HG03520 (cell line): ENCODE measurements around the gene TPRA1.
"Not testable (repeated sequence)": the region's sequence is repeated elsewhere in the genome, so short reads cannot be mapped to it uniquely, and the experiment has no call there.

Experiments used
- ATAC-seq: cut with Tn5 transposase; IDR thresholded peaks from one replicate; pipeline ENCODE4 v1.9.1; 2021; ENCODE audit warnings: mild to moderate bottlenecking, moderate library complexity; ENCODE audit not compliant: unreplicated experiment

TPRA1 gene

DNA sequence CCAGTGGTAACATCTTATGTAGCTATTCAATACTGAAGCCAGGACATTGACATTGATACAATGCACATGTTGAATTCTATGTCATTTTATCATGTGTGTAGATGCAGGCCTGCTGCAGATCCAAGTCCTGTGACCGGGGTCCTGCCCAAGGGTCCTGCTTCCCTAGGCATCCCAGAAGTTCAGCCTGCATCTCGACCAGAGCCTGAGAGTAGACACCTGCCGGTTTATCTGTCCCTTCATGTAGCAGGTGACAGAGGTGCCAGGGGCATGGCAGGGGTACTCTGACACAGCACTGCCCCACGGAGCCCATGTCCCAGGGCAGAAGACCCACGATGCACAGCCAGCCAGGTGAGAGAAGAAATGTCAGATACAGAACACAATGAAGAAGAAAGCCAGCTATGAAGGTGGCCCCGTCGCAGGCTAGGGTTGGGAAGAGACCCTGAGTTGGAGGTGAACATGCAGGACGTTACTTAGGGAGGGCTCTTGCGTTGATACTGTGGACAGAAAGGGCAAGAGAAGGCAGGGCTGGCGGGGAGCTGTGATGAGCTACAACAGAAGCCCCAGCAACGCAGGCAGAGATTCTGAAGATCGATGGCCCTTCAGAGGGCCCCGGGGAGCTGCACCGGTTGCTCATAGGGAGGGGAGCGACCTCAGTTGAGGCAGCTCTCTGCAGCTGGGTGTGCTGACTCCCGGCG is 51.0 kb downstream of the TPRA1 start:
- no peak for ATAC-seq

- no peak for ATAC-seq
Measured at GRCh38 chr3:127538569-127538968, 52.0 kb downstream of the TPRA1 start.

DNA sequence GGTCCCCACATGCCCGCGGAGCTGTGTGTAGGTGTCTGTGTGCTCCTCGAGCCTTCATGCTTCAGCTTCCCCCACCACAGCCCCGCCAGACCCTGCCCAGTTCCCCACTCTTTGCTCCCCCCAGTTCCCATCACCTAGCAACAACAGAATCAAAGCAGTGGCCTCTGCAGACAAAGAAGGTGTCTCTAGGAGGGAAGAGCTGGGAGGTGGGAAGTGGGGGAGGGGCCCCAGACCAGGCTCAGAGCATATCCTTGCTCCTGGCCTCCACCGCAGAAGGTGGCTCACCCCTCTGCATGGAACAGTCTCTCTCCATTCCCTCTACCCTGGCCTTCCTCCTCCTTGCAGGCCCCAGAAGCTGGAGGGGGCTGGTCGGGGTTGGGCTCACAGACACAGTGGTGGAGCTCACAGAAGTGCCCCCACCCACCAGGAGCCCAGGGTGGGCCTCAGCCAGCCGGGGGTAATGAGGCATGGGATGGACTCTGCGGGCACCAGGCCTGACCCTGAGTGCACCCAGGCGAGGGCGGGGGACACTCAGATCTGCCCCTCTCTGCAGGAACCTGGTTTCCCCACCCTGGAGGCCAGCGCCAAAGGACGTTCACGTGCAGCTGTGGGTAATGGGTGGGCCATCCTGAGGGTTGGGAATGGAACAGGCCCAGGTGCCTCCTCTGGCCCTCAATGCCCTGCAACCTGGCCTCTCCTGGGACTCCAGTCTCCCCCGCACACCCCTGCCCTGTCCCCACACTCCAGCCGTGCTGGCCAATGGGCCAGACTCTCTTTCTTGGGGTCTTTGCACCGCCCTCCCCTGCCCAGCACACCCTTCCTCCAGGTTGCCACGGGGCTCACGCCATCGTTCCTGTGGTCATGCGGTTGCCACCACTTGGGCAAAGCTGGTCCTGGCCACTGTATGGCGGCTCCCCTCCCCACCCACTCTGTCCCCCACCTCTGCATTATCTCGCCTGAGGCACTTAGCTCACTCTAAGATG is 53.4 kb downstream of the TPRA1 start:
- no peak for ATAC-seq

GRCh38 chr3:127535901-127536829 is 54.4 kb downstream of the TPRA1 start:
- no peak for ATAC-seq

DNA sequence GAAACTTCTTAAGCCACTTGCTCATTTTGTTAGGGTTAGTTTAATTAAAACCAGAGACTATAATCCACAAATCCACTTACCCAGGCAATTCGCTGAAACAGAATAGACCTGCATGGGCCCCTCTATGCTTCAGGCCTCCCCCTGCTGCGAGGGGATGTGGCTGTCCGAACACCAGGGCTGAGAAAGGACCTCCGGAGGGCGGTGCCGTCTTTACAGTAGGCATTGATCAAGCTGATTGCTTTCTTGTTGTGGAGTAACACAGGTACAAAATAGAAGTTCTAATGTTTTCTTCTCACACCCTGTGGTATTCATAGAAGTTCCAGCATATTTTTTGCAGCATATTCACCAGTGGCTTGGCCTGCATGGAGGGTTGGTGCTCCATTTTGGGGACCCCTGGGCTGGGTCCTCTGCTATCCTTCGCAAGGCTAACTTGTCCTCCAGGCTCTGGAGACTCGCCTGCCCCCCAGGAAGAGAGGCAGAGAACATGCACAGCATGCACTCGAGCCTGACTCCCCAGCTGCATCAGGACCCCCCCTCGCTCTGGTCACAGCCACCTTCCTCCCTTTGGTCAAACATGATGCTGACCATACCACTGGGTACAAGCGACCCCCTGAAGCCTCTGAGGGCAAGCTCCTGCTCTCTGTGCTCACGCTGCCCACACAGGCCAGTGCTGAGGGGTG is 55.3 kb downstream of the TPRA1 start:
- no peak for ATAC-seq

- ATAC-seq = no peak
Measured at GRCh38 chr3:127534564-127534963, 56.0 kb downstream of the TPRA1 start.

- no peak for ATAC-seq
Measured at GRCh38 chr3:127534161-127534451, 56.4 kb downstream of the TPRA1 start.

- no peak for ATAC-seq
Measured at GRCh38 chr3:127532561-127533203, 57.9 kb downstream of the TPRA1 start.

DNA sequence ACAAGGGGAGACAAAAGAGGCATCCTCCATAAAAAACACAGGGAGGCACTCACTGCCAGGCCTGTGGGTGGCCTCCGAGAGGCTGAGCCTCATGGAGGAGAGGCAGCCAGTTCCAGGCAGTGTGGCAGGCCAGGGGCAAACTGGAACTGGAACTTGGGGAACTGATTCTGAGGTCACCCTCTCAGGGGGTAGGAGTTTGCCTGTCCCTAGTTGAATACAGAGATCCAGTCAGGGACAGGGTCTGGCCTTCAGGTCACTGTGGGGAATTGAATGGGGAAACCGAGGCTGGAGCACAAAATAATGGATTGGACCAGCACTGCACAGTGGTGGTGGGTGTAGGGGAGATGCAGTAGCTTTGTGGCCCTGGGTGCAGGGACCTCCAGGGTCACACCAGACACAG is 58.7 kb downstream of the TPRA1 start:
- ATAC-seq = no peak

DNA sequence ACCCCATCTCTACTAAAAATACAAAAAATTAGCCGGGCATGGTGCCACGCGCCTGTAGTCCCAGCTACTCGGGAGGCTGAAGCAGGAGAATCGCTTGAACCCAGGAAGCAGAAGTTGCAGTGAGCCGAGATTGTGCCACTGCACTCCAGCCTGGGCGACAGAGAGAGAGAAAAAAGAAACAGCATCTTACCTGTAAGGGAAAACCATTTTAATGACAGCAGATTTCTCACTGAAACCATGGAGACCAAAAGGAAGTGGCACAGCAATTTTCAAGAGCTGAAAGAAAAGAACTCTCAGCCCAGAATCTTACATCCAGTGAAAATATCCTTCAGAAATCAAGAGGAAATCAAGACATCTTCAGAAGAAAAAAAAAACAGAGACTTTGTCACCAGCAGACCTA is 59.7 kb downstream of the TPRA1 start:
- ATAC-seq = not testable (repeated sequence)

DNA sequence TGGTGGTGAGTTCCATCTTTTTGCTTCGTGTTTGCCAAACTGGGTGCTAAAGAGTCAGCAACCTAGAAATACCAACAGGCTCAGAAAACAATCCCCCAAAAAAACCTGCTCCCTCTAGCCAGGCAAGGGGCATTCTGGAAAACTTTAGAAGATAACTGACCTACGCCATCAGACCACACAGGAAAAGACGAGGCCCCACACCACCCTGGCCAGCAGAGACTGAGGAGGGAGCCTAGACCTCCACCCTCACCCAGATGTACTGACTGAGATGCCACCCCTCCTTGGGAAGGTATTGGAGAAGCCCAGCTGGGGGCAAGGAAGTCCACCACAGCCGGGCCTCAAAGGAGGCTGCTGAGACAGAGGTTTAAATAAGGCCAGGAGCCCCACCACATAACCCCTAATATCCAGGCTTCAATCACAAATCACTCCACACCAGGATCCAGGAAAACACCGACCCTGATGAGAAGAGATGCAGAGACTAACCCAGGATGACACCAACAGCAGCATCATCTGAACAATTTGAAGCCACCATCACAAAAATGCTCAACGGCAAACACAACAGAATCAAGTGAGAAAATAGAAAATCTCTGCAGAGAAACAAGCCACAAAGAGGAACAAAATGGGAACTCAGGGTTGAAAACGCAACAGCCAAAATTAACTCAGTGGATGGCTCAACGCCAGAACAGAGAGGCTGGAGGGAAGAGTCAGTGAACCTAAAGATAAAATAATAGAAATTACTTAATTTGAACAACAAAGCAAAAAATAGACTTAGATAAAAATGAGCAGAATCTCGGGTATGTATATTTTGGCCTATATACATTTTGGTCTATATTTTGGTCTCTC is 61.0 kb downstream of the TPRA1 start:
- no peak for ATAC-seq

DNA sequence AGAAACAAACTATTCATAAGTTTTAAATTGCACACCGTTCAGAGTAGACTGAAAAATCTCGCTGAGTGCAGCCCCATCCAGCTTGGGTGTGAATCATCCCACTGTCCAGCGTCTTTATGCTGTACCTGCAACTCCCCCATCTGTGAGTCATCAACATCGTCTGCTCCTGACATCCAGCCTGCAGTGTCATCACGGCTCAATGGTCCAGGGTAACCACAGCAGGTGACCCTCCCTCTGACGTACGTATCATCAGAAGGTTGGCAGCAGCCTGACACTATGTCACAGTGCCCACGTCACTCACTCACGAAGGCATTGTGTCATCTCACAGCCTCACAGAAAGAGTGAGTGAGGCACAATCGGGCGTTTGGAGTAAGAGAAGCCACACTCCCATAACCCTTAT is 65.2 kb downstream of the TPRA1 start:
- no peak for ATAC-seq

DNA sequence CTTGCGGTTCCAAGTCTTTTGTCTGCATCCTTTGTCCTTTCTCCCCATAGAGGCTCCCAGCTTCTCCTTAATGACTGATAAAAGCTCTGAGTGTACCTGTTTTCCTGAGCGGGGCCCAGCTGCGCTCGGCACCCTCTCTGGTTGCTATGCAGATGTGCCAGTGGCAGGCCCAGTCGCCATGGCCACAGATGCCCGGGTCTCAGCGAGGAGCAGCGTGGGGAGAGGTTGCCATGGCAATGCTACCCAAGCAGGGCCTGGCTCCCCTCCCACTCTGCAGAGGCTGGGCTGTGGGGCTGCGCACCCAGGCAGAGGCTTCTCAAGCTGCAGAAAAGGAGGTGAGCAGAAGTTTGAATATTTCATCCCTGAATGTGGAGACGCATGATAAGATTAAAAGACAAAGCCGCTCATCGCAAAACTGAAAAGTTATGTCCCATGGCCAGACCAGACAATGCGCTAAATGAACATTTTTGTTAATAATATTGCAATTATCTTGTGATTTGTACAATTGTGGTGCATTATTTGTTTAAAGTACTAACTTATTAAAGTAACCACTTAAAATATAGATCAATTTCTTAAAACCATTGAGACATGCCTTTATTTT is 66.1 kb downstream of the TPRA1 start:
- ATAC-seq = no peak
